T-helper 22 cell (primary cell): ENCODE measurements around the gene TRMT61A.

Experiments
- DNase-seq: peaks from one replicate; pipeline ENCODE4 v3.0.0-alpha.2; 2020; ENCODE audit warnings: low read depth

The TRMT61A gene

DNA sequence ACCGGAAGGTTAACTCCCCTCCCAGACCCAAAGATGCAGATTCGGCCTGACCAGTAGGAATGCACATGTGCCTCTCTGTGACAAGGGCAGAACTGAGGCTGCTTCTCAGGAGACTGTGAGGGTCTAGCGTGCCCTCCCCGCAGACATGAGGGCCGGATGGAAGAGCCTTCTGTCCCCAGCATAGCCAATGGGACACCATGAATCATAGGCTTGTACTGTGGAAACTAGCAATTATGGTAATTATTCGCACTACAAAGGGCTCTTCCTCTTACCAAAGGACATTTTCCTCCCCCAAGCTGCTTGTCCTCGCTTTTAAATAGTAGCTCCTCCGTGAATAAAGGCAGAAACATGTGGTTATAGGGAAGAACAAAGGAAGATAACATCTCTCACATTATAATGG lies 40.0 kb downstream of the TRMT61A start:
- DNase-seq, result no peak

DNA sequence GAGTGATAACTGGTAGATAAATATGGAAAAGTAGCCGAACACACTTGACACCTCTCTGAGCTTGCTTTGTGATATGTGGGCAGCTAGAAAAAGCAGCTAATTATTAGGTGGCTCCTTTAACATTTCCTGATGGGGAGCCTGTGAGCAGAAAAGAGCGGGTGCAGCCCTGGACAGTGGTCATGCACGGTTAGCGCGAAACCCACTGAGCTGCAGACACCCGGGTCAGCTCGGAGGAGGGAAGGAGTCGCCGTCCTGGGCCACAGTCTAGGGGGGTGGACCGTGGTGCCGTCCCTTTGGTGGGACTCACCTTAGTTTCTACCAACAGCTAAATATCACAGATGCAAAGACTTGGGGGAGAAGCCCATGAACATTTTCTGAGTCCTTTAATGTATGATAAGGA lies 40.4 kb downstream of the TRMT61A start:
- no peak for DNase-seq

GRCh38 chr14:103574104-103574503 lies 45.1 kb downstream of the TRMT61A start:
- DNase-seq, result no peak

- no peak for DNase-seq
Measured at GRCh38 chr14:103574707-103575285, 45.8 kb downstream of the TRMT61A start.

DNA sequence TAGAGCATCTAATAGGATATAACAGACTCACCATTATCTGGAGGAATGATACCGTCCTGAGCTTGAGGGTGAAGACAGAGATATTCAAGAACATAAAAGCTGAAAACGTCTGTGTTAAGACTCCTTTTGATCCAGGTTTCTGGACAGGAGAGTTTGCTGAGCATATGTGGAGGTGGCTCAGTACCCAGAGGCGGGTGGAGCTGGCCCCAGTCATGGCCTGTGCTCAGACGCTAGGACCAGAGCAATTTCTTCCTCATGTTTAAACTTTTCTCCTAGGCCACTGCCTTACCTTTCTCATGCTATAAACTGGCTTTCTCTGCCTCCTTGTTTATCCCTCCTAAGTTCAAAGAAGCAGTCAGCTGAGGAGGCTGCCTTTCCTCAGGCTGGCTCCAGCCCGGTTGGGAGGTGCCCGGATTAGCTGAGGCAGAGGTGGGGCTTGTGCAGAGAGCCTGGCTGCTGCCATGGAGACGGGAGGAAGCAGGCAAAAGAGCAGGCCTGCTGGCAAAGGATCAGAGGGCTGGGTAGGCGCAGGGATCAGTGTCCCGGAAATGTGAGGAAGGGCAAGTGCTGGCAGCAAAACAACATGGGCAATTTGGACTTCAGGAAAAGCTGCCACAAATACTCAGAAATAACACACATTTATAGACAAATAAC lies 47.5 kb downstream of the TRMT61A start:
- DNase-seq, result no peak

DNA sequence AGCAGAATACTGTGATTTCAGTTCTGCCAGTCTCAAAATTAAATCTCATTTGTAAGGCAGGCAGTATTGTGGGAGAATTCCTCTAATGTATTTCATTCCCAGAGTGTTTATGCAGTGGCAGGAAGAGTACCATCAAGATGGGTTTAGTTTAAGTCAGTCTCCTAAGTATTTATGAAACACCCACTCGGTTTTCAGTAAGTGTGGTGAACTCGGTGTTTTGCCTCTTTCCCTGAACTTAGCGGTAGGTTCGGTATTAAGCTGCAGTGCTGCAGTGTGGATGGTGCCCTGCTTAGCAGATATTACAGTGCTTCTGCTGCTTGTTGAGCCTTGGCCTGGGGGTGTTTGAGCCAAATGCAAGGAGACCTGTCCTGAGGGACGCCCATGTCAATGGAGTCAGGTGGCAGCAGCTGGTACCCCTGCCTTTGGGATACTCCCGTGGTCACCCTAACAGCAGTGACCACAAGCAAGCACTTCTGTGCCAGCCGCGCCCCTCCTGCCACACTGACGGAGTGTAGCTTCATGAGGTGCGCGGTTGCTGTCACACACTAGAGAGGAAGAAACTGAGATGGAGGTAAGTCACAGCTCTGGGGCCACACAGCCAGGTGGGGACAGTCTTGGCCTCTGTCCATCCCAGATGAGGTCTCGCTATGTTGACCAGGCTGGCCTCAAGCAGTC lies 49.5 kb downstream of the TRMT61A start:
- DNase-seq, result no peak

DNA sequence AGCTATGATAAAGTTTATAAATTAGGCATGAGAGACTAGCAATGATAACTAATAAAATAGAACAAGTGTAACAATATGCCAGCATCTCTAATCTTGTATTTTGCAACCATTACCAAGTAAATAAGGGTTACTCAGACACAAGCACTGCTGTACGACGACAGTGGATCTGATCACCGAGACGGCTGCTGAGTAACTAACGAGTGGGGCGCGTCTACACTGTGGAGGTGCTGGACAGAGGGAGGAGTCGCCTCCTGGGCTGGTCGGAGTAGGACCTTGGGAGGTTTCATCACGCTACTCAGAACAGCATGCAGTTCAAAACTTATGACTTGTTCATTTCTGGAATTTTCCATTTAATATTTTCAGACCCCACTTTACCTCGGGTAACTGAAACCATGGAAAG lies 52.2 kb downstream of the TRMT61A start:
- DNase-seq, result no peak

- DNase-seq, result no peak
Measured at GRCh38 chr14:103581954-103582703, 53.1 kb downstream of the TRMT61A start.

- no peak for DNase-seq
Measured at GRCh38 chr14:103584326-103584915, 55.4 kb downstream of the TRMT61A start.
